Epidermal melanocyte (primary cell): Measurements from ENCODE around the gene ERGIC1.
"Not testable (repeated sequence)": the region's sequence is repeated elsewhere in the genome, so short reads cannot be mapped to it uniquely, and the experiment has no call there.

Source experiments
- DNase-seq: peaks from one replicate; pipeline ENCODE4 v3.0.0; 2011; ENCODE audit warnings: low spot score; ENCODE audit not compliant: insufficient read length

ERGIC1 gene

DNA sequence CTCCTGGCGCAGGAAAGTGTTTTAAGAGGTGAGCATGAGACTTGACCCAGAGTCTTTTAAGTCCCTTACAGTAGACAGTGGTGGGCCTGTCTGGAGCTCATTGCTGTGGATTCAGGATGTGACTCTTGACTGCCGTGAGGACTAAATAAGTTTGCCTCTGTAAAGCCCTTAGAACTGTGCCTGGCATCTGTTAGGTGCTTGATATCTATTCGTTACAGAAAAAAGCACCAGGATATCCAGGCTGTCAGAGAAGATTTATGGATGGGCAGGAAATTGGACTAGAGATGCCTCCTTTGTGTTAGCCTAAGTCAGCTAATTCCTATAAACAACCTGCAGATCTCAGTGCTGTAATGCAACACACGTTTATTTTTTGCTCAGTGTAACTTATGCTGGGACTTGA is 12.6 kb downstream of the ERGIC1 start:
- no peak for DNase-seq

DNA sequence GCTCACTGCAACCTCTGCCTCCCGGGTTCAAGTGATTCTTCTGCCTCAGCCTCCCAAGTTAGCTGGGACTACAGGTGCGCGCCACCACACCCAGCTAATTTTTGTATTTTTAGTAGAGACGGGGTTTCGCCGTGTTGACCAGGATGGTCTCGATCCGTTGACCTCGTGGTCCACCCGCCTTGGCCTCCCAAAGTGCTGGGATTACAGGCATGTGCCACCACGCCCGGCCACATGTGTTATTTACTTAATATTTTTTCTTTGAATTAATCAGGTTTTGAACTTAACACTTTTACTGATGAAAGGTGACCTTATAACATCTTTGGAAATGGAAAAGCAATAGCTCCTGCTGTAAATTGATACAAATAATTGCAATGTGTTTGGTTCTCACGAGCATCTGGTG is 13.5 kb downstream of the ERGIC1 start:
- not testable (repeated sequence) for DNase-seq

DNA sequence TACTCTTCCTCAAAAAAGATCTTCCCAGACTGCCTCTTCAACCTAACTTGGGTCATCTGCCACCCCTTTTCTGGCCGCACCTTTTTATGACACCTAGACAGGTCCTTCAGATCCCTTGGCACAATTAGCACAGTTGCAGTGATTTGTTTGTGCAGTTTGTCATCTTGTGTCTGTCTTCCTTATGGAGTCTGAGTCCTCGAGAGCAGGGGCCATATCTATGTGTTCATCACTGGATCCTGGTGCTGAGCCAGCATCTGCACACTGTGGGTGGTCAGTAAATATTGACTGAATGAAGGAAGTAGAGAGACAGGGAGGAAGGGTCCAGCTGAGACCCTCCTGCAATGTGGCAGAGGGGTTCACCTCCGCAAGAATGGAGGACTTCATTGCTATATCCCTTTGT is 14.4 kb downstream of the ERGIC1 start:
- DNase-seq = no peak

DNA sequence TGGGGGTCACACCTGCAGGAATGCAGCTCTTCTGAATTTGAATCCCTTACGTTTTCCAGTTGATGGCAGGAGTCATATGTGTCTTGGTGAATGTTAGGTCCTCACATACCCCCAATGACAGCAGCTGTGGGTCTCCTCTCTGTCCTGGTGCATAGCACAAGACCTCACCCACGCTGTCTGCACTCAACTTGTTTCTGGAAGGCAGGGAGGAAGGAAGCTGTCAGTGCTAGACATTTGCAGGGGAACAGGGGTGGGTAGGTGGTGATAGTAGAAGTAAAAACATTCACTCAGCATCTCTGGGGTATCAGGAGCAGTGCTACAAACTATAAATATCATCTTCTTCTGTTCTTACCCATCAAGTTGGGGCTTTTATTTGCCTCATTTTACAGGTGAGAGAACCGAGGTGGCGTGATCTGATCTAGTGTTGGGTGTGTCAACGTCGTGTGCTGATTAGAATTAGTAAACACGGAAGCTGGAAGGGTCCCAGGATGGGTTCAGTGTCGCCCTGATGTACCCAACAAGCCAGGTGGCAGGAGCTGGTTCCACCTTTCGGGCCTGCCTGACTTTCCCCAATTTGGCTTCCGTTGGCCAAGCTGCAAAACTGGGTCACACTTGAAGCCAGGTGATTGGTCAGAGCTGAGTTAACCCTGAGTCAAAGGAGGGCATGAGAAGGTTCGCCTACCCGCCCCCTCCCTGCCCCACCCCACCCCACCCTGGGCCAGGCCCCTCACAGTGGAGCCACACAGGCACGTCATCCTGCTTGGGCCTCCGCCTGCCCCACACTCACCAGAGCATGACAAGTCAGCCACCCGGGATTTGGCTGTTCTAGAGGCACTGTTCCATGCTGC is 15.8 kb downstream of the ERGIC1 start:
- DNase-seq = no peak

DNA sequence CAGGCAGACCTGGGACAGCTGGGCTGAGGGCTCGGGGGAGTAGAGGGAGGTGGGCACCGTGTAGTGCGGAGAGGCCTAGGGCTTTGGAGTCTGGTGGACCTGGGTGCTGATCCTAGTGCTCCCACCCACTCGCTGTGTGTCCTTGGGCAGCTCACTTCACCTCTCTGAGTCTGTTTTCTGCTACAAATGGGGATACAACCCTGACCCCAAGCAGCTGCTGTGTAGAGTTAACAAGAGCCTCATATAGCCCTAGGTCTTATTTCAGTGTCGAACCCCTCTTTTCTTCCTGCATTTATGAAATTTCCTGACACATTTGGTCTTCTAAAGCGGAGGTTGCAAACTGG is 16.4 kb downstream of the ERGIC1 start:
- no peak for DNase-seq

DNA sequence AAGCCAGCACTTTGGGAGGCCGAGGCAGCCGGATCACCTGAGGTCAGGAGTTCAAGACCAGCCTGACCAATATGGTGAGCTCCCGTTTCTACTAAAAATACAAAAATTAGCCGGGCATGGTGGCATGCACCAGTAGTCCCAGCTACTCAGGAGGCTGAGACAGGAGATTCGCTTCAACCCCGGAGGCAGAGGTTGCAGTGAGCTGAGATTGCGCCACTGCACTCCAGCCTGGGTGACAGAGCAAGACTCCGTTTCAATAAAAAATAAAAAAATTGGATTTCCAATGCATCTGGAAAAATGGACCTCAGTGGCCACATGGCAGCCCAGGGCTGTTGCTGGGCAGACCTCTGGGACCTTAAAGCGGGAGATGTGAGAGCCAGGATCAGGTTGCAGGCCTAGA is 17.2 kb downstream of the ERGIC1 start:
- not testable (repeated sequence) for DNase-seq

DNA sequence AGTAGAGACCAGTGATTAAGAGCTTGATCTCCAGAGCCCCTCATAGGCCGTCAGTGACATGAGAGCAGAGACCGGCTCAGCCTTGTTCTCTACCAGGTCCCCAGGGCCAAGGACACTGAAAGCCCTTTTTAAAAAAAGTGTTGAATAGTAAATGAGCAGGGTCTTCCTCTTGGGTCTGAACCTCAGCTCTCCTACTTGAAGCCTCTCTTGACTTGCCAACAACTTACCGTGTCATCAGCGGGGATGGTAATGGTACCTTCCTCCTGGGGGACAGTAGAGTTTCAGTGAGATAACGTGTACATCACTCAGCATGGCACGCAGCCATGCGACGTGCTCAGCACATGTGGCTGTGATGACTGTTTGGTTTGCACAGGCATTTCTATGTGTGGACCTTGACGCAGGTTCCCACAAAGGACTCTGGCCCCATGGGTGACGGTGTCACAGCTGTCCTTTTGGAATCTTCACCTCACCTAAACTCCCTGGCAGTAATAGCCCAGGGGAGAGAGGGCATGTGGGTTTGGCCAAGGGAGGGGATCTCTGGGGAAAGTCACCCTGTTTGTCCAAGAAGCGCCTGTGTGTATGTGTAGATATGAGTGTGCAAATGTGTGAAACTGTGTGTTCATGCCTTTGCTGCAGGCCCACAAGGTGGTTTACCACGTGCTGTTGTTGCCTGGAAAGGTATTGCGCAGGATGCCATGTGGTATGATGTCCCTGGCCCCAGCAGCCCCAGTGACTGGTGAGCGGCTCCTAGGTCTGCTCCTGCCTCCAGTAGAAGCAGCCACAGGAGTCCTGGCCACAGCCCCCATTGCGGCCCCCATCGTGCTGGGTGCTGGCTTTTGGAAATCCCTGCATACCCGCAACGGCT is 18.7 kb downstream of the ERGIC1 start:
- no peak for DNase-seq

DNA sequence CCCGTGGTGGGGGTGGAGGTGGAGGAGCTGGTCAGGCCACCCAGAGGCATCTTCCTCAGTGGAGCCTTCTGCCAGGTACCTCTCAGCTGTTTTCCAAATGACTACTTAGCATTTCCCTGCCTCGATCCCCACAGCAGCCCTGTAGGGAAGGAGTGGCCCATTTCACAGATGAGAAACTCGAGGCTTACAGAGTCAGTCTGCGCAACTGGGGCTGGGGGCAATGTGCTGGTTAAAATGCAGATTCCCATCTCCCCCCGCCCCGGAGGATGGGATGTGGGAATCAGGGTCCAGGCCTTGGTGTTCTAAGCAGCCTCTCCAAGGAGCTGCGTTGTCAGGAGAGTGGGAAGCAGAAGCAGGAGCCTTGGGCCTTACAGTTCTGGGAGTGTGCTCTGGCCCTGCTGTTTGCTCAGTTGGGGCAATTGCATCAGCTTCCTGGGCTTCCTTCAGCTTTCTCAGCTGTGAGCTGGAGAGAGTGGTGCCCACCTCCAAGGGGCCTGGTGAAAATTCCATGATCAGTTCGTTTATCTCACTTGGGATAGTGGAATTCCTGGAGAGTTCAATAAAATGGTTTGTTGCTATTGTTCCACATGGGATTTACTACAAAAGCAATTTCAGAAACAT is 19.4 kb downstream of the ERGIC1 start:
- DNase-seq = no peak

DNA sequence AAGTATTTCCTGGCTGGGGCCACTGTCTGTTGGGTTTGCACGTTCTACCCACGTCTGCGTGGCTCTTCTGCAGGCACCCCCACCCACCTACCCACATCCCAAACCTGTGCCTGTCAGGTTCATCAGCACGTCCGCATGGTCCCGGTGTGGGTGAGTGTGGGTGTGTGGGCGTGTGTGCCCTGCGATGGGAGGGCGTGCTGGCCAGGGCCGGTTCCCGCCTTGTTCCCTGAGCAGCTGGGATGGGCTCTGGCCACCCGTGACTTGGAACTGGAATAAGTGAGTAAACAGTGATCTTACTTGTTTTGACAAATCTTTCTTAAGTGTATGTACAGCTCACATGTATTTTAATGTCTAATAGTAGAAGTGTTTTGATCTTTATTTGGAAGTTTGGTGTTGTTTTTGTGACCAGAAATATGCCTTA is 20.4 kb downstream of the ERGIC1 start:
- no peak for DNase-seq

DNA sequence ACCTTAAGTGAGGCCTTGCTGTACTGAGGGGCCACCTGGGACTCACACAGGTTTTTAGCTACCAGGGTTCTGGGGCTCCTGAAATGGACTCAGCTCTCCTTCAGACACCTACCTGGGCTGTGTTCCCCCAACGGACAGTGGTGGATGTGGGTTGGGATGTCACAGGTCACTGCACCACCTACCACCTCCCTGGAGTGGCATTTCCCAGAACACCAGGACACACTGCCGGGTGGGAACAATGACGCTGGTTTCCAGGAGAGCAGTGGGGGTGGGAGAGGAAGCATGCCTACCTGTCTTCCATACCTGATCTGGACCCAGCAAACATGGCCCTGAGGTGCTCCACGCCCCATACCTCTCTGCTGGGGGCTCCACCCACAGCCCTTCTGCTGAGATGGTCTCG is 20.9 kb downstream of the ERGIC1 start:
- DNase-seq = no peak

DNA sequence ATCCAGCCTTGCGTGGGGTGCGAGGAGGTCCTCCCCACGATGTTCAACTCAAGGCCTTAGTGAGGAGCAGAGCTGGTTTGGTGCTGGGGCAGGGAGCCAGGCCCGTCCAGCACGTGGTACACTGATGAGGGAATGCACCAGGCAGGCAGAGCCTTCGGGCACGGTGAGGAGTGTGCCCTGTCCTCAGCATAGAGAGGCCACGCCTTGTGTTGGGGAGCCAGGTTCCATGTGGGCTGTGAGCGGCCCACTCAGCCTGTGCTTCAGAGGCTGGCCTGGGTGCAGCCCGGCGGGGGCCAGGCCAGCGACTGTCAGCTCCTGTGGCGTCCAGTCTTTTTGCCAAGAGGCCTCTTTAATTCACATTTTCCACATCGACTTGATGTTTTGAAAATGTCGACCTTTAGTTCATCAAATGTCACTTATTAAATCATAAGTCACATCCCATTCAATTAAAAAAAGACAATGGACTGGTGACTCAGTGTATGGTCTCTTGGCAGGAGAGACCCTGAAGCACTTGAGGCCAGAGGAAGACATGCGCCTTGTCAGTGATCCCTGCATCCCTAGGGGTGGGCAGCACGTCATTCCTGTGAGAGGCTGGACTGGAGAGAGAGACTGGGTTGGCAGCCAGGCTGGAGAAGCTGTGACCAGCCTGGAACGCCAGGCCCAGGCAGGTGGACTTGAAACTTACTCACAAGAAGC is 21.7 kb downstream of the ERGIC1 start:
- no peak for DNase-seq

DNA sequence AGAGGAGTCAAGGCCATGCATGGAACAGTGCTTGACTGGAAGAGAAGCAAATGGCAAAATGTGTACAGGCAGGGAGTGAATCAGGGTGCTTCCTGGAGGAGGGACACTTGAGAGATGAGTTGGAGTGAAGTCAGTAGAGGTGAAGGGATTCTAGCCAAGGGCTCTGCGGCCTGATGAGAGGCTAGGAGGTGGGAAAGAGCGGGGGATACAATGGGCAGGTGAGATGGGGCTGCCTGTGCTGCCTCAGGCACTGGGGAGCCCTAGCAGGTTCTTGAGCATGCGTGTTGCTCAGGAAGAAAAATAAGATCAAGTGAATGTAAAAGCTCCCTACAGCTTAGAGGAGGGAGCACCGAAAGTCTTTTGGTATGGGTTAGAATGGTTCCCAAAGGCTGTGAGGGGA is 22.3 kb downstream of the ERGIC1 start:
- DNase-seq = no peak

DNA sequence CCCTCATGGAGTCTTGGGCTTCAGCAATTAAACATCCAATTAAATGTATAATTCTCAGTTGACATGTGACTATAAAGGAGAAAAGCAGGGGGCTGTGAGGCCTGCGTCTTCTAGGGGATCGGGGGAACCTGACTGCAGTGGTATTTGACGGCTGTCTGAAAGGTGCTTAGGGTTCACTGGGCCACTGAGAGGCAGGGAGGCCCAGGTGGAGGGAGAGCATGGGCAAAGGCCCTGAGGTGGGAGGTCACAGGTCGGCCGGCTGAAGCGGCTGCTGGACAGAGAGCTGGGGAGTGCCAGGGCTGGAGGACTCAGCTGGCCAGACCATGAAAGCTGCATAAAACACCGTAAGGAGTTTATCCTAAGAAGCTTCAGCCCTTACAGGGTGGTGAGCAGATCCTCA is 23.9 kb downstream of the ERGIC1 start:
- DNase-seq = no peak

DNA sequence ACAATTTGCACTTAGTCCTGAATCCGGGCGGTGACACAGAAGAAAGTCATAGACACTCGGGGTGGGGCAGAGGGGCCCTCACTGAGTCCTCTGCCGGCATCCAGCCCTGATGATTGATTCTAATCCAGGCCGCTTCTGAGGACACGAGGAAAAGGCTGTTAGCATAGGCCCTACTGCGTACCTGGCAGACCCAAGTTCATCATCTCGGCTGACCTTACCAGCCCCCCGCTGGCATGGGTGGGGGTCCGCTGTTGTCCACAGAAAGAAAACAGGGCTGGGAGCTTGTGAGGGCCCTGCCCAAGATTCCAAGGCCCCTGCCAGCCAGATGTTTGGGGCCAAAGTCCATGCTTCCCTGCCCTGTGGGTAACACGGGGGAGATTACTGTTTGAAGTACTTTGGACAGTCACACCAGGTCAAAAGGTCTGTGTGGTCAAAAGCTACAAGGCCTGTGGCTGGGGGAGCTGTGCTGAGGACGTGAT is 24.5 kb downstream of the ERGIC1 start:
- DNase-seq = no peak

DNA sequence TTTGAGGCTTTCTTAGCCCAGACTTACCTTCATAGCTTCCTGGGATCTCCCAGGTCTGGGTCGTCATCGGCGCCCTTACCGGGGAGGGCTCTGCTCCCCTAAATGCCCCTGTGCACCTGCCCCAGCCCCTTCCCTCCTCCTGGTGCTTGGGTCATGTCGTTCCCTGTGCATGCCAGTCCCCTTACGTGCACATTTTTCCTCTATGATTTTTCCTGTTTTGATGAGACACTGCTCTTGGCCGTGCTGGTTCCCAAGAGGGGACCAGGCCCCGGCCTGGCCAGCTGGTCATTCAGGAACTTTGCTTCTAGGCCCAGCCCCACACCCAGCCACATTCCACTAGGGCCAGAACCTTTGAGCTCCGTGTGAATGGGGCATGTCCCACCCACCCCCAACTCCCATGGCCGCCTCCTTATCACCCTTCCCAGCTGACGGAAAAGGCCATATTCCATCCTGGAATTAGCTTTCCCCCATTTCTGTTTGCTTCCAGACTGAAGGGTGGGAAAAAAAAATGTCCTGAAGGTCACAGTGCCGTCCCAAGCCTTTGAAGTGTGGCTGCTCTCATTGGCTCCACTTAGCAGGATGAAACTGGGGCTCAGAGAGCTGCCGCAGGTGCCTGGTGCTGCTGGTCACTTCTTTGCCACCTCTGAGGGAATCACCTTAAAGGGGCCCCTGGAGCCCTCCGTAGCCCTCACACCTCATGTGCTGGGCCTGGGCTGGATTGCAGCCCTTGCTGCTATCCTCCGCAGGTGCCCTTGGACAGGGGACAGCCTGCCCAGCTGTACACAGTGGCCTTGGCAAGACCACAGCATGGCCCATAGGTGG is 25.1 kb downstream of the ERGIC1 start:
- no peak for DNase-seq

DNA sequence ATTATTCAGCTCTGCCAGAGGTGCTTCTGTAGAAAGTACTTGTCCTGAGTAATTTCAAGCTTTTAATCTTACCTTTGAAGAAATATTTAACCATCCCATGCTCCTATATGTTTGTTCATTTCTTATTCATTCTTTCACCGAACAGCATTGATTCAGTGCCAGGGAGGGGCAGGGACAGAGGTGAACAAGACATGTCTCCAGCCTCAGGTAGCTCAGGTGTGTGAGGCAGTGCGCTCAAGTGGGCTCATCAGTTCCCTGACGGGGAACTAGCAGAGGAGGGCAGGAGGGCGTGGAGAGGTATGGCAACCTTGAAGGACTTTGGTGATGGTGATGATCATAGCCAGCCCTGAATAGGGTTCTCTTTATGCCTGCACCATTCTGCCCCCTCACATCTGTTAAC is 25.9 kb downstream of the ERGIC1 start:
- no peak for DNase-seq

DNA sequence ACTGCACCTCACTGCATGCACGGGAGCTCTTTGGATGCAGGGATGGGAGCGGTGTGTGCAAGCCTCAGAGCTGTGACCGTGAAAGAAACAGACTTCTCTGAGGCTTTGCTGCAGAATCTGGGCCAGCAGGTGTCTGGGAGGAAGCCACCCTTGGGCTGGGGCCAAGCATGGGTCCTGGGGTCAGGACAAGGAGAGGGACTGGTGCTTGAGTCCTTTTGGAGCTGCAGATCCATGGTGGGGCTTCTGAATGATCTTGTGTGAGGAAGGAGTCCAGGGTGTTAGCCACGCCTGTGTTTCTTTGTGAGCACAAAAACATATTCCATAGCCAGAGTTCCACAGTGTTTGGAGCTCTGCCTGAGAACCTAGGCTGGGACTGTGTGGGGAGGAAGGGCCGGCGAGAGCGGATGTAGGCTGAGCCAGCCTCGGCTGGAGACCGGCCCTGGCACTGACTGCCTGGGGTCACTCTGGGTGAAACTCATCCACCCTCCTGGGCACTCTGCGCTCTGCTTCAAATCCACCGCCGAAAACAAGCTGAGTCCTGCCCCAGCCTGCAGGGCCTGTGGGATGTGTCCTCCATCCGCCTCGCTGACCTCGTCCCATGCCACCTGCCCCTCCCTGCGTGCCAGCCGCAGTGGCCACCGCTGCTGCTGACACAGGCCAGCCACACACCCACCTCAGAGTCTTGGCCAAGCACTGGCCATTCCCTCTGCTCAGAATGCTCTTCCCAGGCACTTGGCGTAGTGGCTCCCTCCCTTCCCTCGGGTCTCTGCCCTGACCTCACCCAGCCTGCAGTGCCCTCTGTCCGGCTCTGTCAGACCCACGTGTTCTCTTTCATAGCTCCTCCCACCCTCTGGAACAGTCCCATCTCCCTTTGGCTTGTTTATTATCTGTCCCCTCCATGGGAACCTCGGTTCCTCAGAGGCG is 26.7 kb downstream of the ERGIC1 start:
- no peak for DNase-seq

DNA sequence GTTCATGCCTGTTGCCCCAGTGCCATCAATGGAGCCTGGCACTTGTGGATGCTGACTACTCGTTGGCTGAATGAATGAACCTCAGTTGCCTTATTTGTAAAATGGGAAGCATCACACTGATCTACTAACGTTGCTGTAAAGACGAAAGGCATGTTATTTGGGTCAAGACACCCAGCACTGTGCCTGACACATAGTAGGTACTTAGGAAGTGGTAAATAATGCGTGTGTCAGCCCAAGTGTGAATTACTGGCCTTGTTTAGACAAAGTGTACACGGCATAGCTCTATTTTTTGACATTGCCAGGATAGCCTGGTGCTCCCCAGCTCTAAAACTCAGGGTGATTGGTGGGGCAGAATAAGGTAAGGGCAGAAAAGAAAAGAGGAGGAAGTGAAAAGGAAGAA is 27.4 kb downstream of the ERGIC1 start:
- no peak for DNase-seq

DNA sequence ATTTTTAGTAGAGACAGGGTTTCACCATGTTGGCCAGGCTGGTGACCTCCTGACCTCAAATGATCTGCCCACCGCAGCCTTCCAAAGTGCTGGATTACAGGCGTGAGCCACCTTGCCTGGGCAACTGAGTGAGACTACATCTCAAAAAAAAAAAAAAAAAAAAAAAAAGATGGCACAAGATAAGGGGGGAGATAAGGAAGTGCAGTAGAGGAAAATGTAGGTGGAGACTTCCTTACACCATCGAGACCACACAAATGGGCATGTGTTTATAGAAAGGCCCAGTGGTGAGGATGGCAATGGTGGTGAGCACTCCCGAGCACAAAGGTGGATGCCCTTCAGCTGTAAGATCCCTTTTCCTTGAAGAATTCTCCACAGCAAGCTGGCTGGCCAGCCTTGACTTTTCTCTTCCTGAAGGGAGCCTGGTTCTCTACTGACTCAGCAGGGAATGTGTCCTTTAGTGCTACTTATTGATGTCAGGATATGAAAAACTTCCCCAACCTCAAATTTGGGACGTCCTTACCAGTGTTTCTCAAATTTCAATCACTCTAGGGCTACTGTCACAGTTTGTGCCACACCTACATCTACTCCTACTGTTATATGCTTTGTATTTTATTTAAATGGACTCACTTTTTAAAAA is 28.2 kb downstream of the ERGIC1 start:
- no peak for DNase-seq
